ENCODE data around the gene USP12.

GRCh38 chr13:27043013-27043412, 128.6 kb downstream of the USP12 start:
- TF ChIP-seq SIN3A (IDR thresholded peaks at IDR 0.05; ENCODE audit: borderline replicate concordance, insufficient read depth, low read length), result no peak
- no peak for TF ChIP-seq POLR2AphosphoS5 (IDR thresholded peaks at IDR 0.05; ENCODE audit: low read depth, low read length)
- no peak for TF ChIP-seq REST (IDR thresholded peaks at IDR 0.05; ENCODE audit: insufficient read depth in 1 of 2, low read depth in 2 of 2, low read length in 2 of 2)
- TF ChIP-seq TAF1 (IDR thresholded peaks at IDR 0.05; ENCODE audit: borderline replicate concordance, insufficient read depth, low read length), result no peak
